Measurements from ENCODE around the gene LONP2. TPM values are rescaled to one million over a fixed set of nuclear protein-coding genes. Genes with fewer than 3 reads are reported as not detected.

Gene LONP2
- total and polyA plus RNA-seq, 3 donors from 2014 or later: 36.4 to 51.7 (median 51.1) TPM

- peaks cover 69% of the 10 kb centered on the region for H3K4me1 ChIP-seq
- no peak overlapping the region for H3K27ac ChIP-seq
- H3K9me3 ChIP-seq: no peaks in the 10 kb centered on the region
- H3K4me3 ChIP-seq: no peak overlapping the region
- H3K27me3 ChIP-seq: no peaks in the 10 kb centered on the region
- WGBS, 2 donors: 57 to 65% methylated on average over 1 of the region's 1 CpG
- DNase-seq: no peak
- TF ChIP-seq POLR2A (IDR thresholded peaks at IDR 0.05): no peak
- TF ChIP-seq, protein P1, sequence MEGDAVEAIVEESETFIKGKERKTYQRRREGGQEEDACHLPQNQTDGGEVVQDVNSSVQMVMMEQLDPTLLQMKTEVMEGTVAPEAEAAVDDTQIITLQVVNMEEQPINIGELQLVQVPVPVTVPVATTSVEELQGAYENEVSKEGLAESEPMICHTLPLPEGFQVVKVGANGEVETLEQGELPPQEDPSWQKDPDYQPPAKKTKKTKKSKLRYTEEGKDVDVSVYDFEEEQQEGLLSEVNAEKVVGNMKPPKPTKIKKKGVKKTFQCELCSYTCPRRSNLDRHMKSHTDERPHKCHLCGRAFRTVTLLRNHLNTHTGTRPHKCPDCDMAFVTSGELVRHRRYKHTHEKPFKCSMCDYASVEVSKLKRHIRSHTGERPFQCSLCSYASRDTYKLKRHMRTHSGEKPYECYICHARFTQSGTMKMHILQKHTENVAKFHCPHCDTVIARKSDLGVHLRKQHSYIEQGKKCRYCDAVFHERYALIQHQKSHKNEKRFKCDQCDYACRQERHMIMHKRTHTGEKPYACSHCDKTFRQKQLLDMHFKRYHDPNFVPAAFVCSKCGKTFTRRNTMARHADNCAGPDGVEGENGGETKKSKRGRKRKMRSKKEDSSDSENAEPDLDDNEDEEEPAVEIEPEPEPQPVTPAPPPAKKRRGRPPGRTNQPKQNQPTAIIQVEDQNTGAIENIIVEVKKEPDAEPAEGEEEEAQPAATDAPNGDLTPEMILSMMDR (IDR thresholded peaks at IDR 0.05): no peak
- no peaks in the 10 kb centered on the region for H3K36me3 ChIP-seq (ENCODE audit: low read depth, missing control alignments)
- intact Hi-C loops (cut with DNase I; ENCODE audit: low total_unique reads): no loop called here
Observed at GRCh38 chr16:48378836-48379235, 134.7 kb downstream of the LONP2 start.

GRCh38 chr16:48381201-48381600 lies 137.1 kb downstream of the LONP2 start:
- Histone ChIP-seq H3K27ac (no peak overlapping the region), H3K36me3 (ENCODE audit: low read depth, missing control alignments) (no peaks in the 10 kb centered on the region), H3K4me1 (peaks cover 57% of the 10 kb centered on the region), H3K27me3 (no peaks in the 10 kb centered on the region), H3K9me3 (no peaks in the 10 kb centered on the region), H3K4me3 (no peak overlapping the region)
- DNase-seq: no peak
- intact Hi-C loops (cut with DNase I; ENCODE audit: low total_unique reads): no loop called here
- TF ChIP-seq, protein P1 (IDR thresholded peaks at IDR 0.05): no peak
- no peak for TF ChIP-seq POLR2A (IDR thresholded peaks at IDR 0.05)
- 56 to 60% methylated on average over 4 to 5 of the region's 5 CpGs for WGBS, 2 donors

DNA sequence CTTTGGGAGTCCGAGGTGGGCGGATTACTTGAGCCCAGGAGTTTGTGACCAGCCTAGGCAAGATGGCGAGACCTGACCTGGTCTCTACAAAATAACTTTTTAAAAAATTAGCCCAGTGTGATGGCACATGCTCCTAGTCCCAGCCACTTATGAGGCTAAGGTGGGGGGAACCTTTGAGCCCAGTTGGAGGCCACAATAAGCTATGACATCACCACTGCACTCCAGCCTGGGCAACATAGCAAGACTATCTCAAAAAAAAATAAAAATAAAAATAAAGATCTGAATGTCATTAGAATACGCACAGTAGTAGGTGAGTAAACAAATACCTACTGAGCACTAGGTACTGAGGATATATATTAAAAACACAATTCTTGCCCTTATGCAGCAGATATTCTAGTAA lies 138.0 kb downstream of the LONP2 start:
- intact Hi-C loops (cut with DNase I; ENCODE audit: low total_unique reads): no loop called here
- no peak overlapping the region for H3K4me3 ChIP-seq
- WGBS, 2 donors: 67 to 73% methylated on average over 4 of the region's 4 CpGs
- no peaks in the 10 kb centered on the region for H3K36me3 ChIP-seq (ENCODE audit: low read depth, missing control alignments)
- H3K27ac ChIP-seq: peak overlapping the region in 1 of 2 donors; percentile 41
- H3K9me3 ChIP-seq: no peaks in the 10 kb centered on the region
- TF ChIP-seq, protein P1 (IDR thresholded peaks at IDR 0.05): no peak
- TF ChIP-seq POLR2A (IDR thresholded peaks at IDR 0.05): no peak
- DNase-seq: no peak
- H3K4me1 ChIP-seq: peaks cover 60% of the 10 kb centered on the region
- H3K27me3 ChIP-seq: no peaks in the 10 kb centered on the region

DNA sequence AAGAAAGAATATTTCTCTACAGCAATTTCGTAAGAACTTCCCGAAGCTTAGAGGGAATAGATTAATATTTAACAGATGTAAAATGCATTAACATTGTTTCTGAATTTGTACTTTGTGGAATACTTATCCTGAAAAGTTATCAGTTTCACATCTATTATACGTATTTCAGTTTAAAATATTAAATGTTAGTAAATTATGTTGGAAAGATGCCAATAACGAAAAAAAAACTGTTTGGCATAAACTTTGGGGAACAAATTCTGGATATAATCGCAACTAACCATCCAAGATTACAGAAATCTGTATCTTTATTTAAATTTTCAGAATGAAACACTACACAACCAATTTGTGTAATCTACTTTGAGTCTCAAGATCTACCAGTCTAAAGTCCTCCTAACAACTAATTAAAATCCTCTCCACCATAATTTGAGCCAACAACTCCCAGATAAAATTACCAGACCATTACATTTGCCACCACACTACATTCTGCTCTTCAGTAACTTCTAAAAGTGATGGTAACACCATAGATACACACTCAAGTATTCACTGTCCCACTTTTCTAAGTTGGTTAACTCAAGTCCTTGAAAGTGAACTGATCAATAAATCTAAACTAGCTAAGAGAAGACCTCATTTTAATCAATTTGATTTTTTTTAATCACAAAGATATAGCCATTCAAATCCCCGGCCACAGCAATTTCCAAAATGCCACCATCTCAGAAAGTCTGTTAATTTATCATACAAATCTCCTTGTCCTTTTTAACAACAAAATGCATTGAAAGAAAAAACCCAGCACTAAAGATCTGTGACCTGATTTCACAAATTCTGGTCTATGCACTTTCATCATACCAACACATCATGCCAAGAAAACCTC lies 139.1 kb downstream of the LONP2 start:
- H3K27me3 ChIP-seq: no peaks in the 10 kb centered on the region
- H3K36me3 ChIP-seq (ENCODE audit: low read depth, missing control alignments): no peaks in the 10 kb centered on the region
- intact Hi-C loops (cut with DNase I; ENCODE audit: low total_unique reads): no loop called here
- no peak for DNase-seq
- no peaks in the 10 kb centered on the region for H3K9me3 ChIP-seq
- H3K4me3 ChIP-seq: peak overlapping the region; percentile 85 to 99
- peak overlapping the region; percentile 94 to 100 for H3K27ac ChIP-seq
- WGBS, 2 donors: 31 to 34% methylated on average over 6 of the region's 6 CpGs
- no peak for TF ChIP-seq POLR2A (IDR thresholded peaks at IDR 0.05)
- TF ChIP-seq, protein P1 (IDR thresholded peaks at IDR 0.05): no peak
- peaks cover 59% of the 10 kb centered on the region for H3K4me1 ChIP-seq
